Testis (tissue), 3 donors: ENCODE data around the gene MRPS14. TPM values are rescaled to one million over a fixed set of nuclear protein-coding genes. Genes with fewer than 3 reads are reported as not detected.

Source experiments
- DNase-seq: peaks from one replicate; pipeline ENCODE4 v3.0.0-alpha.2; 2019
- H3K27ac ChIP-seq, 2 donors: fragments of 200-600 bp; sonication (generic); one replicate each; pipeline ENCODE4 v1.5.1; 2019
- H3K27me3 ChIP-seq: fragments of 200-600 bp; sonication (generic); one replicate; pipeline ENCODE4 v1.5.1; 2019
- H3K36me3 ChIP-seq: fragments of 200-600 bp; sonication (generic); one replicate; pipeline ENCODE4 v1.5.1; 2017; ENCODE audit warnings: low read depth; ENCODE audit errors: missing control alignments
- H3K4me1 ChIP-seq: fragments of 200-600 bp; sonication (generic); one replicate; pipeline ENCODE4 v1.5.1; 2019
- H3K4me3 ChIP-seq, 2 donors: fragments of 200-600 bp; sonication (generic); one replicate each; pipeline ENCODE4 v1.5.1; 2017 to 2019
- H3K9me3 ChIP-seq: fragments of 200-600 bp; sonication (generic); one replicate; pipeline ENCODE4 v1.5.1; 2017
- CTCF ChIP-seq, 3 experiments: fragments of 450-650 bp in 2 of 3; fragments of 200-600 bp in 1 of 3; sonication (generic) in 1 of 3; IDR thresholded peaks; one replicate each; pipeline ENCODE4 v1.5.1; 2016 to 2019; ENCODE audit warnings: antibody characterized with exemption in 3 of 3, mild to moderate bottlenecking in 2 of 3, moderate library complexity in 1 of 3
- POLR2A ChIP-seq: fragments of 450-650 bp; IDR thresholded peaks from one replicate; pipeline ENCODE4 v1.6.1; 2017; ENCODE audit warnings: antibody characterized with exemption, mild to moderate bottlenecking, moderate library complexity
- WGBS, 2 donors: methylation state at CpG; one replicate each; pipeline ENCODE4 v1.1.5; 2018; 5-methylcytosine and 5-hydroxymethylcytosine counted together
- intact Hi-C: fragments of 100-400 bp; cut with DNase I; formaldehyde crosslinking; loops from one replicate; pipeline ENCODE4 v1.15.1; 2023; ENCODE audit warnings: low total_unique reads
- polyA plus RNA-seq: library from polyadenylated mRNA; stranded (reverse); fragments of 350-450 nt; fragmentation: Illumina TruSeq; extraction: RNeasy Lipid Tissue Mini Kit (QIAGEN cat#74804); gene quantifications from one replicate; pipeline ENCODE4 v1.2.3, GENCODE V29; 2014; ENCODE audit warnings: low read depth, low replicate concordance; ENCODE audit not compliant: insufficient read depth
- total RNA-seq, 2 donors: library from RNA; depleted of rRNA; stranded (reverse); fragments of >200 nt; gene quantifications; one replicate each; pipeline ENCODE4 v1.2.3, GENCODE V29; 2016

The MRPS14 gene
- total and polyA plus RNA-seq, 3 donors from 2014 or later, result 30.2 to 42.8 (median 31.2) TPM

- WGBS, 2 donors, result 82 to 83% methylated on average over 4 of the region's 4 CpGs
- no peak overlapping the region for H3K27ac ChIP-seq
- no peak overlapping the region for H3K4me3 ChIP-seq
- H3K9me3 ChIP-seq, result no peaks in the 10 kb centered on the region
- intact Hi-C loops, result no loop called here
- H3K4me1 ChIP-seq, result no peaks in the 10 kb centered on the region
- TF ChIP-seq CTCF (IDR thresholded peaks at IDR 0.05) (no peak), POLR2A (no peak)
- no peaks in the 10 kb centered on the region for H3K27me3 ChIP-seq
- no peaks in the 10 kb centered on the region for H3K36me3 ChIP-seq
- no peak for DNase-seq
Observed at GRCh38 chr1:174976436-174977108, 46.7 kb downstream of the MRPS14 start.

GRCh38 chr1:174975764-174976163 lies 47.5 kb downstream of the MRPS14 start:
- DNase-seq, result no peak
- Histone ChIP-seq H3K4me3 (no peak overlapping the region), H3K9me3 (no peaks in the 10 kb centered on the region), H3K27me3 (no peaks in the 10 kb centered on the region), H3K36me3 (no peaks in the 10 kb centered on the region), H3K4me1 (no peaks in the 10 kb centered on the region), H3K27ac (no peak overlapping the region)
- intact Hi-C loops, result no loop called here
- WGBS, 2 donors, result 100% methylated on average over 1 of the region's 1 CpG
- TF ChIP-seq CTCF (IDR thresholded peaks at IDR 0.05) (no peak), POLR2A (no peak)

GRCh38 chr1:174974711-174975119 lies 48.5 kb downstream of the MRPS14 start:
- Histone ChIP-seq H3K27ac (no peak overlapping the region), H3K9me3 (no peaks in the 10 kb centered on the region)
- DNase-seq, result no peak

GRCh38 chr1:174971902-174972301 lies 51.3 kb downstream of the MRPS14 start:
- Histone ChIP-seq H3K27me3 (no peaks in the 10 kb centered on the region), H3K36me3 (no peaks in the 10 kb centered on the region), H3K9me3 (no peaks in the 10 kb centered on the region), H3K27ac (no peak overlapping the region), H3K4me3 (no peak overlapping the region), H3K4me1 (no peaks in the 10 kb centered on the region)
- 74% methylated on average over 2 of the region's 2 CpGs for WGBS, 2 donors
- intact Hi-C loops, result no loop called here
- TF ChIP-seq CTCF (IDR thresholded peaks at IDR 0.05), result no peak
- TF ChIP-seq POLR2A, result no peak
- no peak for DNase-seq

More at GRCh38 chr1:174974711-174975119, 48.5 kb downstream of the MRPS14 start:
- H3K4me1 ChIP-seq, result no peaks in the 10 kb centered on the region
- WGBS, 2 donors, result 60 to 66% methylated on average over 2 of the region's 2 CpGs
- no peaks in the 10 kb centered on the region for H3K36me3 ChIP-seq
- H3K27me3 ChIP-seq, result no peaks in the 10 kb centered on the region
- TF ChIP-seq CTCF (IDR thresholded peaks at IDR 0.05) (no peak), POLR2A (no peak)
- no peak overlapping the region for H3K4me3 ChIP-seq
- intact Hi-C loops, result no loop called here

GRCh38 chr1:174971466-174971865 lies 51.8 kb downstream of the MRPS14 start:
- no peak for TF ChIP-seq POLR2A
- TF ChIP-seq CTCF (IDR thresholded peaks at IDR 0.05), result no peak
- Histone ChIP-seq H3K27ac (no peak overlapping the region), H3K36me3 (no peaks in the 10 kb centered on the region), H3K4me3 (no peak overlapping the region), H3K27me3 (no peaks in the 10 kb centered on the region), H3K9me3 (no peaks in the 10 kb centered on the region), H3K4me1 (no peaks in the 10 kb centered on the region)
- intact Hi-C loops, result no loop called here
- DNase-seq, result no peak
